ENCODE results near the gene TBL2.

DNA sequence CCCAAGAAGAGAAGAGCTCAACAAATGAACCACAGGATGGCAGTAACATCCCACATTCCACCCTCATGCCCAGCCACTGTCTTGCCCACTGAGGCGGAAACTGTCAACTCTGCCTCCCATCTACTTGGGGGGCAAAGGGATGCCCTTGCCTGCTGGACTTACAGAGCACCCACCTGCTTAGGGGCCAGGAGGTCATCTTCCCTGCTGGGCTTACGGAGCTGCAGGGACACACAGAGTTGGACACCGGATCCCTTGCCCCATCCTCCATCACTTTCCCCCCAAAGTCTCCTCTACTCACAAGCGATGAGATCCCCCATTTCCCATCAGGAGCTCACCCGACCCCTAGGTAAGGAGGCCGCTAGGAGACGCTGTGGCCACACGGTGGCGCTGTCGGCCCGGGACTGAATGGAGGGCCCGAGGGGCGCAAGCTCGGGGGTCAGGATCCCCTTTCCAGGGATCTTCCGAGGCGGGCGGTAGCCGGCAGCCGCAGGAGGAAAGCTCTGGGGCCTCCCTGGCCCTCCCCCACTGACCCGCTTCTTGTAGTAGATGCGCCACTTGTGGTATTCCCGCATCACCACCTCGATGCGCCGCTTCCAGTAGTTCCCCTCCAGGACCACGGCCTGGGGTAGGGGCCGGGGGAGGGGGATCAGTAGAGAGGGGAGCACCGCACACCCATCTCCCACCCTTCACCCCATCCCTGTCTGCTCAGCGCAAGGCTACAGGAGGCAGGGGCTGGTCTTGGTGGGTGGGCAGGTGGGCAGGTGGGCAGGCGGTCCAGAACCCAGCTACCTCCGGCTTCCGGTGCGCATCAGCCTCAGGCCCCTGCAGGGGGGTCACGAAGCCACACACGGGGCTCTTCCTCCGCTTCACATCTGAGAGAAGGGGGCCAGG is 28.7 kb upstream of the TBL2 start:
- TF ChIP-seq, protein P1, sequence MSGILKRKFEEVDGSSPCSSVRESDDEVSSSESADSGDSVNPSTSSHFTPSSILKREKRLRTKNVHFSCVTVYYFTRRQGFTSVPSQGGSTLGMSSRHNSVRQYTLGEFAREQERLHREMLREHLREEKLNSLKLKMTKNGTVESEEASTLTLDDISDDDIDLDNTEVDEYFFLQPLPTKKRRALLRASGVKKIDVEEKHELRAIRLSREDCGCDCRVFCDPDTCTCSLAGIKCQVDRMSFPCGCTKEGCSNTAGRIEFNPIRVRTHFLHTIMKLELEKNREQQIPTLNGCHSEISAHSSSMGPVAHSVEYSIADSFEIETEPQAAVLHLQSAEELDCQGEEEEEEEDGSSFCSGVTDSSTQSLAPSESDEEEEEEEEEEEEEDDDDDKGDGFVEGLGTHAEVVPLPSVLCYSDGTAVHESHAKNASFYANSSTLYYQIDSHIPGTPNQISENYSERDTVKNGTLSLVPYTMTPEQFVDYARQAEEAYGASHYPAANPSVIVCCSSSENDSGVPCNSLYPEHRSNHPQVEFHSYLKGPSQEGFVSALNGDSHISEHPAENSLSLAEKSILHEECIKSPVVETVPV (CRISPR knock-in tag; IDR thresholded peaks at IDR 0.05) = no peak
- no peak for TF ChIP-seq ZC3H10 (CRISPR knock-in tag; IDR thresholded peaks at IDR 0.05)
- TF ChIP-seq RARB (CRISPR knock-in tag; IDR thresholded peaks at IDR 0.05) = no peak
- TF ChIP-seq, protein P2, sequence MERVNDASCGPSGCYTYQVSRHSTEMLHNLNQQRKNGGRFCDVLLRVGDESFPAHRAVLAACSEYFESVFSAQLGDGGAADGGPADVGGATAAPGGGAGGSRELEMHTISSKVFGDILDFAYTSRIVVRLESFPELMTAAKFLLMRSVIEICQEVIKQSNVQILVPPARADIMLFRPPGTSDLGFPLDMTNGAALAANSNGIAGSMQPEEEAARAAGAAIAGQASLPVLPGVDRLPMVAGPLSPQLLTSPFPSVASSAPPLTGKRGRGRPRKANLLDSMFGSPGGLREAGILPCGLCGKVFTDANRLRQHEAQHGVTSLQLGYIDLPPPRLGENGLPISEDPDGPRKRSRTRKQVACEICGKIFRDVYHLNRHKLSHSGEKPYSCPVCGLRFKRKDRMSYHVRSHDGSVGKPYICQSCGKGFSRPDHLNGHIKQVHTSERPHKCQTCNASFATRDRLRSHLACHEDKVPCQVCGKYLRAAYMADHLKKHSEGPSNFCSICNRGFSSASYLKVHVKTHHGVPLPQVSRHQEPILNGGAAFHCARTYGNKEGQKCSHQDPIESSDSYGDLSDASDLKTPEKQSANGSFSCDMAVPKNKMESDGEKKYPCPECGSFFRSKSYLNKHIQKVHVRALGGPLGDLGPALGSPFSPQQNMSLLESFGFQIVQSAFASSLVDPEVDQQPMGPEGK (CRISPR knock-in tag; IDR thresholded peaks at IDR 0.05; ENCODE audit: borderline replicate concordance) = no peak
